ENCODE results near the gene FGFRL1. TPM values are rescaled to one million over a fixed set of nuclear protein-coding genes. Genes with fewer than 3 reads are reported as not detected.

FGFRL1 gene
- polyA plus RNA-seq, 1 donor (not counting 4 experiments of a cell fraction or from before 2014, with no cell fraction given), result 2.8 TPM

GRCh38 chr4:1074077-1074476 lies 62.7 kb downstream of the FGFRL1 start:
- Histone ChIP-seq H3K79me2 (ENCODE audit: control insufficient read depth, insufficient read depth, low read length) (no peaks in the 10 kb centered on the region), H3K4me1 (ENCODE audit: control insufficient read depth, extremely low read depth, insufficient read depth, low read length) (peaks cover 7% of the 10 kb centered on the region), H3K27me3 (ENCODE audit: control insufficient read depth, extremely low read depth, insufficient read depth, low read length) (peaks cover 10% of the 10 kb centered on the region), H3K36me3 (ENCODE audit: control insufficient read depth in 2 of 2, extremely low read depth in 1 of 2, insufficient read depth in 2 of 2, low read length in 2 of 2) (no peaks in the 10 kb centered on the region), H3K27ac (ENCODE audit: control insufficient read depth, insufficient read depth, low read length) (no peak overlapping the region), H2AFZ (ENCODE audit: control insufficient read depth, low read length) (no peak overlapping the region), H3K9ac (ENCODE audit: control insufficient read depth, extremely low read depth, insufficient read depth, low read length) (no peak overlapping the region), H3K4me2 (ENCODE audit: control insufficient read depth, extremely low read depth, insufficient read depth, low read depth, low read length) (no peak overlapping the region), H3K4me3 (ENCODE audit: control insufficient read depth in 2 of 3, extremely low read depth in 1 of 3, insufficient read depth in 2 of 3, low read depth in 1 of 3, low read length in 3 of 3) (no peak overlapping the region), H3K9me1 (ENCODE audit: control insufficient read depth, extremely low read depth, insufficient read depth, low read length) (no peaks in the 10 kb centered on the region), H4K20me1 (ENCODE audit: control insufficient read depth, extremely low read depth, insufficient read depth, low read length) (no peaks in the 10 kb centered on the region), H3K9me3 (ENCODE audit: control insufficient read depth, low read depth, low read length) (no peaks in the 10 kb centered on the region)
- dilution Hi-C loops (cut with MboI; ENCODE audit: extremely low pct_ligation_motif_present, low sequenced_read_pairs), result no loop called here
- TF ChIP-seq EZH2 (IDR thresholded peaks at IDR 0.05; ENCODE audit: low read length), result no peak
- FAIRE-seq, result no peak
- DNase-seq (ENCODE audit: low read depth, low spot score), result no peak

GRCh38 chr4:1075225-1075624 lies 63.8 kb downstream of the FGFRL1 start:
- Histone ChIP-seq H3K9me3 (ENCODE audit: control insufficient read depth, low read depth, low read length) (no peaks in the 10 kb centered on the region), H3K4me1 (ENCODE audit: control insufficient read depth, extremely low read depth, insufficient read depth, low read length) (peaks cover 7% of the 10 kb centered on the region), H3K9ac (ENCODE audit: control insufficient read depth, extremely low read depth, insufficient read depth, low read length) (no peak overlapping the region), H2AFZ (ENCODE audit: control insufficient read depth, low read length) (no peak overlapping the region), H3K36me3 (ENCODE audit: control insufficient read depth in 2 of 2, extremely low read depth in 1 of 2, insufficient read depth in 2 of 2, low read length in 2 of 2) (no peaks in the 10 kb centered on the region), H3K4me2 (ENCODE audit: control insufficient read depth, extremely low read depth, insufficient read depth, low read depth, low read length) (no peak overlapping the region), H3K27ac (ENCODE audit: control insufficient read depth, insufficient read depth, low read length) (no peak overlapping the region), H4K20me1 (ENCODE audit: control insufficient read depth, extremely low read depth, insufficient read depth, low read length) (no peaks in the 10 kb centered on the region), H3K9me1 (ENCODE audit: control insufficient read depth, extremely low read depth, insufficient read depth, low read length) (no peaks in the 10 kb centered on the region), H3K4me3 (ENCODE audit: control insufficient read depth in 2 of 3, extremely low read depth in 1 of 3, insufficient read depth in 2 of 3, low read depth in 1 of 3, low read length in 3 of 3) (no peak overlapping the region), H3K27me3 (ENCODE audit: control insufficient read depth, extremely low read depth, insufficient read depth, low read length) (peaks cover 16% of the 10 kb centered on the region), H3K79me2 (ENCODE audit: control insufficient read depth, insufficient read depth, low read length) (no peaks in the 10 kb centered on the region)
- FAIRE-seq, result no peak
- no peak for DNase-seq (ENCODE audit: low read depth, low spot score)
- TF ChIP-seq CTCF (optimal IDR thresholded peaks at IDR 0.05 in 1 of 3, IDR thresholded peaks at IDR 0.05 in 1 of 3, conservative IDR thresholded peaks at IDR 0.05 in 1 of 3; ENCODE audit: extremely low read depth in 1 of 3, insufficient read depth in 2 of 3, low read length in 3 of 3), result no peak
- TF ChIP-seq EZH2 (IDR thresholded peaks at IDR 0.05; ENCODE audit: low read length), result no peak
- dilution Hi-C loops (cut with MboI; ENCODE audit: extremely low pct_ligation_motif_present, low sequenced_read_pairs), result no loop called here

Data from keratinocyte (primary cell).